GM21515 (cell line): ENCODE measurements around the gene SLC25A21.

Source experiments
- ATAC-seq: cut with Tn5 transposase; IDR thresholded peaks from one replicate; pipeline ENCODE4 v1.9.1; 2021; ENCODE audit not compliant: unreplicated experiment

The SLC25A21 gene

DNA sequence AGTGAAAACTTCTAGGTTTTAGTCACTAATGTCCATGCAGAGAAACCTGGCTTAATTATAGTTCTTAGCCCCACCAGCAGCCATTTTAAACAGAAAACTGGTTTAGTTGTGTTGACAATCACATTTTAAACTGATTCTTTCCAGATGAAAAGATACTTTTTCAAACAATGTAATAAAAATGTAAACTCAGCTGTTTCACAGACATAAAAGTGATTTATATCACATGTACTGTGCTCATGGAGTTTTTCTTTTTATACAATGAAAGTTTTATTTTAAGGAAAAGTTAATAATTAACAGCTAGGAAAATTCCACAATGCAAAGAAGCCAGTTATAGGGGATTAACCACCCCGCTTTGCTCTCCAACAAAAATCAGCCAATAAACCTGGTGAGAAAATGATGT is 381.0 kb downstream of the SLC25A21 start:
- no peak for ATAC-seq

DNA sequence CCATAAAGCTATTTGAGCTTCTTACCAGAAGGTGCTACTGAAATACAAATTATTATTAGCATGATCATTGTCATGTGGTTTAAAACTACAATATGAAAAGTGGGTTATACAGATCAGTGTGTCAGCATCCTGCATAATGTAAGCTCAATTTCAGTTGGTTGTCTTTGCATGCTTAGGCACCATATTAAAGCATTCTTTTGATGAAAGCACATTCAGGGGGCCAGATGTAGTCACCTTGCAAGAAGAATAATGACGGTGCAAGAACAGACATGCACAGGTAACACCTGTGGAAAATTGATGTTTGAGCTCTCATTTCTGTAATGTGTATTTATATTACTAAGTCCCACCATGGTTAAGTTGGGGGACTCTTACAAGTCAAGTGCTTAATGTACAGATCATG is 386.9 kb downstream of the SLC25A21 start:
- no peak for ATAC-seq

DNA sequence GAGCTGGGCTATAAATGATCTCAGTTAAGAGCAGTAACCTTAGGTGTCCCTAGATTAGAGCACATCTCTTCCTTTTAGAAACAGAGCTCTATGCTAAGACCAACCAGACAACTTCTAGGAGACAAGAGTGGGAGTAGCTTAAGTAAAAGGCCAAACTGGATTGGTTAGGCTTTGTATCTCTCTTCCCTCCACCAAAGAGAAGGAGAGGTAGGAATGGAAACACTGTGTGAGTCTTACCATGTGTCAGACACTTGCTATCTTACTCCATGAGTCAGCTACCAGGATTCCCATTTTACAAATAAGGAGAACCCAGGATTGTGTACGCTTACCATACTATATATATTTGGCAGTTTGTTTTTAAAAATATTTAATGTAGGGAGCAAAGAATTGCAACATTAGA is 387.9 kb downstream of the SLC25A21 start:
- ATAC-seq, result no peak

DNA sequence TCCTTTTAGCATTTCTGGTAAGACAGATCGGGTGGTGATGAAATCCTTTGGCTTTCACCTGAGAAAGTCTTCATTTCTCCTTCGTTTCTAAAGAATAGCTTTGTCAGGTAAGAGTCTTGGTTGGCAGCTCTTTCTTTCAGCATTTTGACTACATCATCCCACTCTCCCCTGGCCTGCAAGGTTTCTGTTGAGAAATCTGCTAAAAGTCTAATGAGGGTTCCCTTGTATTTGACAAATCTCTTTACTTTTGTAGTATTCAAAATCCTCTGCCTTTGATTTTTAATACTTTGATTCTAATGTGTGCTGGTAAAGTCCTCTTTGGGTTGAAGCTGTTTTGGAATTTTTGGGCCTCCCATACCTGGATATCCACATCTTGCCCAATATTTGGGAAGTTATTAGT is 390.5 kb downstream of the SLC25A21 start:
- no peak for ATAC-seq

DNA sequence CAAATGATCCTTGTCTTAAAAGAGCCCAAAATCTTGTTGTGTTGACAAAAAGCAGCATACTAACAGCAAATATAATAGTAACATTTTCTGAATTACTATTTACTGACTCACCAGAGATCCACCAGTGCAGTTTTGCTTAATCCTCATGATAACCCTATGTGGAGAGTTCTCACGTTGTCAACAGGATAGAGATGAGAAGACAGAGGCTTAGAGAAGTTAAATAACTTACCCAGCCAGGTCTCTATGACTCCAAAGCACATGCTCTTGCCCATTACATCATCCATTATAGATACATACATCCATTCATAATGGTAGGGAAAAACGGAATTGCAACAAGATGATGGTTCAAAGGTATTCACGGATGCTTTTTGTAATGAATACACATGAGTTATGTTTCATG is 398.8 kb downstream of the SLC25A21 start:
- no peak for ATAC-seq

DNA sequence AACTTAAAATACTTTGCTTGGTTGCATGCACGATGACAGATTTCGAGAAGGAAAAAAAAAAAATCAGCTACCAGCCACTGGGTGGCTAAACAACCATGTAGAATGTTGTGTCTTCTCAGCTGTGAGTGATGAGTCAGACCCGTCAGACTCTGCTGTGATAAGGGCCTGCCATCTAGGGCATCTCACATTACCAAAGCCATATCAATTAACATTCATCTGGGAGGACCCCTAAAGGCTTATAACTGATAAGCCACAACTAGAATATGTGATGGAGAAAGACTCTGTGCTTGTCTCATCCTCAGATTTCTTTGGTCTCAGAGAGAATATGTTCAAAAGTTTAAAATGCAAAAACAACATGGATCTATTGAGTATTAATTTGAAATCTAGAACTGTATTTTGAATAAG is 399.3 kb downstream of the SLC25A21 start:
- no peak for ATAC-seq

DNA sequence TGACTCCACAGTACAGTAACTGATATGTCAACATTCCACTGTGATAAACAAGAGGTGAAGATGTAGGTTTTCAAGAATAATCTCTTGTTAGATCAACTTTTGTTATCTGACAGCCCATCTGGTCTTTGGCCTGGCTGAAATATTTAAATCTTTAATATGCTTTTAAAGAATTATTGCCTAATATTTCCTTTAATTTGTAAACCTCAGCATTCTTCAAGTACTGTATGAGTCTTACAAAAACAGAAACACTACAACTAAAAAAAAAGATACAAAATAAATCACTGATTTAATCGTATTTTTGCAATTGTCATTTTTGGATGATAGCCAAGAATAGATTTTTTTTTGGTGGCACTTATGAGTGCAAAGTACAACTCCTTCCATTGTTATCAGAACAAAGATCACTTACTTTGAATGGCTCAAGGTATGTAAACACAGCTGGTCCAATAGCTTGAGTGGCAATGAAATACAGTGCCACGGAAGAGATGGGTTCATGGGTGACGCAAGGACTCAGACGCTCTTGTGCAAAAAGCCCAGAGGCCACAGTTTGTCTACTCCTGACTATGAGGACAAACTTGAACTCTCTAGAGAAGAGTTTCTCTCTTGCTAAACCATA is 401.3 kb downstream of the SLC25A21 start:
- no peak for ATAC-seq

DNA sequence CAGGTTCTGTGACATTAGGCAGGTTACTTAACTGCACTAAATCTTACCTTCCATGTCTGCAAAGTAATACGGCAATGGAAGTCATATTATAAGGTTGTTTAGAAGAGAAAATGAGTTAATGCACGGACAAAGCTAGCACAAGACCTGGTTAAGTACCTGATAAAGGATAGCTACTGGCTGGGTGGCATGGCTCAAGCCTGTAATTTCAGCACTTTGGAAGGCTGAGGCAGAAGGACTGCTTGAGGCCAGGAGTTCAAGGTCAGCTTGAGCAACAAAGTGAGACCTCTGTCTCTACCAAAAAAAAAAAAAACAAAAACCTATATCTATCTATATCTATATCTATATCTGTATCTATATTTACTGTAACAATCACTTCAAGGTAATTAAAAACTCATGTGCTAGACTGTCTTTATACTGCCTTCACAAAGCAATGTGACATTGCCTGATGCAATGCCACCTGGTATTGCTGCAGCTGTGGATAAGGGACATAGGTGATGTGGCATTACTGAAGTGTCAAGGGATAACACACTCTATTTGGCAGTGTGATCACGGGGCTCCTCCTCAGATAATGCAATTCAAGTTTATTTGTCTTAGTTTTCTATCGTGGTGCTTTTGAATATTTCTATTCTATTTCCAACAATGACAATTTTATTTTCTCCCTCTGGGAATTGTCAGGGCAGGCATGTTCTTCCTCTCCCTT is 403.6 kb downstream of the SLC25A21 start:
- no peak for ATAC-seq

DNA sequence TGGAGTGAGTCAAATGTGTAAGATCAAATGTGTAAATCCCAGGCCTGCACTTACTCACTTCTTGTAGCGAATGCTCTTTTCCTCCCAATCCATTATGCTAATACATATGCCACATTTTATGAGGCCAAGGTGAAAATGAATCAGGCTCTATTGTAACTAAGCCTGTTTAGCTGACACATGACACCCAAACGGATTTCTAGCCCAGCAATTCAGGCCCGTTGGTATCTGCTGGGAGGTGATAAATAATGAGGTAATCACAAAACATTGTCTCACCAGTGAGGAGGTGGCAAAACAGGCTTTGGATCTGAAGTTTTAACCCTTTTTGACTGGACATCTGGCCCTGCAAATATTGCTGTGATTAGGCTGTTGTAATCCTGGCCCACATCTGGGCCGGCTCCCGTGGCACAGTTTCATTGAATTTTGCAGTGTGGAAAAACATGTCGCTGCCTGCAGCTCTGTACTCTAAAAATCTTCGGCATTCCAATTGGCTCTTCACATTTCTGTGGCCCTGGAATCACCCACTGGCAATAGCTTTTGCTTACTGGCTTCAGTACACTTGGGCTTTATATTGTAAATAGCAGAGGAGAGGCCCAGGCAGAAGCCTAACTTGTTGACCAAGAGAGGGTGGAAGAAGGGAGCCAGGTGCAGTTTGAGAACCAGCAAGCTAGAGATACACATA is 404.7 kb downstream of the SLC25A21 start:
- ATAC-seq, result no peak

DNA sequence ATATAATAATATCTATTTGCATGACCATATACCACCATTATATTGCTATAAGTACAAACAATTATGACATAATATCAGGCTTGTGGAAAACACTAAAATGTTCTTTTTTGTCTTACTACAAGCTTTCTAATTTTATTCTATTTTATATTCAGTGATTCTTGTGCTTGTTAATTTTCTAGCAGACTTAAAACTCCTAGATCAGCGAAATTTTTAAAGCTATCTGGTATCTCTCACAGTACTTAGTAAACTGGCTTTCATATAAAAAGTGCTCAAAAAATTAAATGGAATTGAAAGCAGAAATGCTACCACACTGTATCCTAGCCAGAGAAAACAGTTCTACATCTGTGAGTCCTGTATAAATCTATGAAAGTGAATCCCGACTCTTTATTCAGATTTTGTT is 405.4 kb downstream of the SLC25A21 start:
- no peak for ATAC-seq

DNA sequence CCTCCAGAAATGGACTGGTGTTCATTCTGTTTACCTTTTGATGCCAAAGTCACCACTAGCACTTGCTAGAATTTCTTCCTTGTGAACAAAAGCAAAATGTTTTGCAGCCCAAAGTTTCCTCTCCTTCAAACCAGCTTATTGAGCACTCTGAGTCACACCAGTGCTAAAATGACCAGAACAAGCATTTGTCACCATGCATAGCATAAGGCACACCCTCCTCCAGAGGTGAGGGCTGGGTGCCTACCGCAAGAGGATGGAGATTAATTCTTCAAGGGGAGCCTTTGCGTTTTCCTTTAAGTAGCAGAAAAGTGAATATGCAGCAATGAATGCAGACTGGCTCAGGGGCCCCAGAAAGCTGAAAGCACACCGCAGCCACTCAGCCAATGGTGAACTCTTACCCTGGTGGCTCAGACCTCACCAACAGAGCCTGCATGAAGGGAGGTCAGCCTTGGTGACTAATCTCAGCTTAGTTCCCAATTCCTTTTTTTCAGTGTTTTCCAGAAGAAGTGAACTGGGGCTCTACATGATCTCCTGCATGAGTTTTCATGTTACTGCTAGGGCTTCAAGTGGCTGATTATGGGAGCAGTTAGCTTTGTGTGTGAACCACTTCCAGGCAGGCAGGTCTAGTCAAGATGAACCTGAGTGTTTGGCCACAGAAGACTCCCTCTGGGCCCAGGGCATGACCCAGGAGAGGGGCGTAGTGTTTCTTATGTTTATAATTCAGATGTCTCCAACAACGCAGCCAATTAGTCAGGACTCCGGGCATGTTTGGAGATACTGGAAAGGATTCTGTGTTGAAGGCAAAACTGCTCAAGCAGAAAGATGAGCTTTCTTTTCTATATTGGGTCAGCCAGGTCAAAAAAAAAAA is 414.4 kb downstream of the SLC25A21 start:
- no peak for ATAC-seq

DNA sequence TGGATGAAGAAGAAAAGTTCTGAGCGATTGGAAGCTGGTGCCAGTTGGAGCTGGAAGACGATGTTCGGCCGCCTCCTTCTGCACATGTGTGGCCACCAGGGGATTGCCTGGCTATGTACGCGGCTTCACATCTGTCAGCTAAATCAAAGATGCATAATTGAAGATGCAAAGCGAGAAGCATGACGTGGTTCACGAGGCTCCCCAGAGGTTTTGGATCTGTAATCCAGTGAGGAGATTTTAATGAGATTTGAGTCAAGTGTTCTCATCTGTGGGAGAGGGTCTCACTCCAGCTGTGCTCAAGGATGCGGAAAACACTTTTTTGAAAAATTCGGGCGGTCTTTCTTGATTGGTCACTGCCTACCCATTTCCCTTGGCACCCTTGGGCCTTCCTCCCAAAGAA is 416.2 kb downstream of the SLC25A21 start:
- no peak for ATAC-seq

DNA sequence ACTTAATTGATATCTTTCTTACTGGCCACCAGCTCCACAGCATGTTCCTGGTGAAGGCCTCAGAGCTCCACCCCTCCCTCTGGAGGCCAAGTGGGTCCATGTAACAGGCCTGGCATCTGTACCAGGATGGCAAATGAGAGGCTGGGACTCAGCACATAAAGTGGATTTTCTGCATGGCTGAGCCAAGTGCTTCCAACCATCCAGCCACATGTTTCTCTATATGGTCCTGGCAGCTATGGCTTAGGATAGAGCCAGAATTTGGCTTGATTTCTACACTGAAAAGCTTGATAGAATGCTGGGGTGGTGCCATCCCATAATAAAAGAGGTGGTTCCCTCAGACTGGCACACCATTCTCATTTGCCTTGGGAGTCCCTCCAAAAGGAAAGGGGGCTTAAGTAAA is 416.6 kb downstream of the SLC25A21 start:
- no peak for ATAC-seq

DNA sequence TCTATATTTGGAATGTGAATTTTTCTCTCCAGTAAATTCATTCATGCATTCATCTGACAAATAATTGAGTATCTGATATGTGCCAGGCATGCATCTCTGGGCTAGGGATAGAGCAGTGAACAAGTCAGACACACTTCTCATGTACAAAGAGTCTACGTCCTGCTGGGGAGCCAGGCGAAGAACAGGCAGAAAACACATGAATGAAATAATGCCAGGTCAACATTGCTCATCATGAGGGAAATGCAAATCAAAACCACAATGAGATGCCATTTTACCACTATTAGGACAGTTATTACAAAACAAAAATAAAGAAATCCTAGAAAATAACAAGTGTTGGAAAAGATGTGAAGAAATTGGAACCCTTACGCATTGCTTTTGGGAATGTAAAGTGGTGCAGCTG is 420.5 kb downstream of the SLC25A21 start:
- ATAC-seq, result no peak

DNA sequence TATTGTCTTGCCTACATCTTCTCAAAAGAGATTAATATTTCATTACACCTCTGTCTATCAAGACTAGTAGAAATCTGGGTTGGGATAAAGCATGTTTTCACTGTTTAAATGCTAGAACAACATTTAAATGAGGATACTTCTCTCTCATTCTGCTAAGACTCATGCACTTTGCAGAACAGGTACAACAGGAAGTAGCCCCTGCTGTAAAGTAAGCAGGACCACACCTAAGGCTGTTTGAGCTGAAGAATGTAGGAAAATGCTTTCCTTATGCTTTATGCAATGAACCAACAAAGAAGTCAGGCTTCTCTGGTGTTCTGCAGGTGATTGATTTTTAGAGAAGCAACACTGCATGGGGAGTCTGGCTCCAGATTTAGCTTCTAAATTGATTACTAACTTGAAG is 421.3 kb downstream of the SLC25A21 start:
- no peak for ATAC-seq

DNA sequence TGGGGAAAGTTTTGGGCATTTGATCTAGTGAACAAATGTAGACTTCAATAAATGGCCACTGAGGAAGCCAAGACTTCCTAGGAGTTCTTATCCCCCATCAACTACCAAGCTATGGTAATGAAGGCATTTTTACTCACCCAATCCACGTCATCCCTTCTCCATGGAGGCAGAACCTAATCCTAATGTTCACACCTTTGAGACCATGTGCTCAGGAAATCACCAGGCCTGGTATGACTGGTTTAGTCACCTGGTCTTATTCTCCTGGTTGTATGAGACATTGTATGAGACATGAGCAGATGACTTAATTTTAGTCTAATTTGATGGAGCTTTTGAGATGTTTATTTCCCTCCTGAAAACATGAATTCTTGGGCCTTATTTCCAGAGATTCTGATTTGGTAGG is 422.2 kb downstream of the SLC25A21 start:
- no peak for ATAC-seq

DNA sequence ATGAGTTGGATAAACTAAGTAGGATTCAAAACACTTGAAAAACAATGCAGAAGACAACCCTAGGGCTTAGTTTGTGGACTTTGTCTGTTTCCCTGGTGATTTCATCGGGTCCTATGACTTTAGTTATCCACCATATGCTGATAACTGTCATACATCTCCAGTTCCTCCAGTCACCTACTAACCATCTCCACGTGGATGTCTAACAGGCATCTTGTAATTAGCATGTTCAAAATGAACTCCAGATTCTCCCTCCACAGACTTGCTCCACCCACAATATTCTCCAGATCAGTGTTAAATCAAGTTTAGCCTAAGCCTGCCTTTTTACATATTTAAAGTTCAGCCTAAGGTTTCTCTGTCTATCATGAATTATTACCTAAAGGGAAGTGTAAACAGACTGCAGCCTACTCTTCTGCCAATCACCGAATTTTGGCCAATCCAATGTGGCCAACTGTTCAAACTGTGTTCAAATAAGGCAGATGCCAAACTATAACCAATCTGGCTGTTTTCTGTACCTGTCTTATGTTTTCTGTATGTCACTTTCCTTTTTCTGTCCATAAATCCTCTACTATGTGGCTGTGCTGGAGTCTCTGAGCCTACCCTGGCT is 423.7 kb downstream of the SLC25A21 start:
- no peak for ATAC-seq

DNA sequence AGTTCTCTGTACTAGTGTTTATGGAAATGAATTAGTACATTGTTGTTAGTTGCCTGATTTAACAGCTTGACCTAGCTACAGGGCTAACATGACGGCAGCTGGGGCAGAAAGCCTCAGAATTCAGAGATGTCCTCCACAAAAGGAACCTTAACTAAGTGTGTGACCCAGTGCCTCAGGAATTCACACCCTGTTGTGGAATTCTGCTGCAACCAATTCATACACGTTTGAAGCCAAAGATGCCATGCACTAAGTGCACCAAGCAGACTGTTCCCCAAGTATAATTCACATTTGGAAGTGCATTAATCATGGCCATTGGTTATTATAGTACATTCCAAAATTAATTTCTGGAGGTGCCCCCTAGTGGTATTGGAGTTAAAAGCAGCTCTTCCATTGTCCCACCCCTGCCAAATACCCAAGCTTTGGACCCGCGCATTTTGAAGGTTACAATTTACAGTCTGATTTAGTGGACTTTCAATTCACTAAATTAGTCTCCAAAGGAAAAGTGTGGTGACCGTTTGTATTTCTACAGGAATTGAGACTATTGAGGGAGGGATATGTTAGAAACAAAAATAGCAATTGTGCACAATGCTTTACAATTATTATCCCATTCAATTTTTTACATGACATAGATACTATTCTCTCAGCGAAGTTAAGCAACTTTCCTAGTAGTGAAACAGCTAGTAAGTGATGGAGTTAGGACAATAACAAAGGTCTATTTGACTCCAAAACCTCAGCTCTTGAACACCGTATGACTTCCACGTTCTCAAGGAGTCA is 424.8 kb downstream of the SLC25A21 start:
- ATAC-seq, result no peak

DNA sequence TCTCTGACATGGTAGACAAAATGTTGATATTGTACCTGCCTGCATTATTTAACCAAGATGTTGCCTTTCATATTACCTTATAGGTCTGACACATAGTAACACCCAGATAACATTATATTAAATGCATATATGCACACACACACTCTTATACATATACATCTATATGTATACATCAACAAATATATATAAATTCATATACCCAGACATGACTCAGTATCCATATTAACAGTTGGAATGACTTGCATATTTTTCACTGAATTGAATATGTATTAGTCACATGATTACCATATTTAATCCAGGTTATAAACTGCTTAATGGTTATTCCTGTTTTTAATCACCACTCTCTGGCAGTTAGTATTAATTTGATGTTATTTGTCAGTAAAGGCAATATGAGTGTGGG is 425.5 kb downstream of the SLC25A21 start:
- no peak for ATAC-seq

DNA sequence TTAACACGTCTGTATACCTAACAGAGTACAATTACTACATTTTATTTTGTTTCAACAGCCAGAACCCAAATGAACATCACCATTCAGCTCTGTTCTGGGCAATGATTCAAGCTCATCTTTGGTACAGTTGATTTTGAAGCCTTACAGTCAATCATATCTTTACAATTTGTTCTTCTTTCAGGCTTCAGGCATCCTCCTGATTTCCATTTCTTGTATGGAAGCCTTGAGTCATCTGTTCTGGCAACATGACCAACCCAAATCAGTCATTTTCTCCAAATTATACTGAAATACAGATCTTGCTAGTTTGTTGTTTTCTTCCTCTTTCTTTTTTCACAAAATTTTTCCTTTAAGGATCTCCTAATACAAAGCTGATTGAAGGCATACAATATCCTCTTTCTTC is 430.5 kb downstream of the SLC25A21 start:
- ATAC-seq, result no peak
